Mesendoderm (in vitro differentiated cells): ENCODE measurements around the gene UBE2J2.

Source experiments
- DNase-seq: peaks from one replicate; pipeline ENCODE4 v3.0.0; 2013
- H2AK5ac ChIP-seq: 2 replicates; pipeline ENCODE4 v1.6.1; 2013; ENCODE audit warnings: low read length, inconsistent platforms
- H2BK120ac ChIP-seq: 2 replicates; pipeline ENCODE4 v1.6.1; 2013; ENCODE audit warnings: low read depth, mild to moderate bottlenecking, low read length, moderate library complexity, mixed read lengths
- H2BK15ac ChIP-seq: replicated peaks from 2 replicates; pipeline ENCODE4 v1.6.1; 2013; ENCODE audit warnings: low read depth, mild to moderate bottlenecking, moderate library complexity
- H2BK5ac ChIP-seq: 2 replicates; pipeline ENCODE4 v1.6.1; 2013; ENCODE audit warnings: low read length, inconsistent platforms
- H3K18ac ChIP-seq: 2 replicates; pipeline ENCODE4 v1.6.1; 2013; ENCODE audit warnings: mild to moderate bottlenecking, low read length, mixed read lengths
- H3K23ac ChIP-seq: one replicate; pipeline ENCODE4 v1.6.1; 2013; ENCODE audit warnings: low read length
- H3K27ac ChIP-seq: 2 replicates; pipeline ENCODE4 v1.5.1; 2013; ENCODE audit warnings: low read depth, mild to moderate bottlenecking, inconsistent platforms, low read length, moderate library complexity
- H3K27me3 ChIP-seq: 2 replicates; pipeline ENCODE4 v1.6.1; 2013; ENCODE audit warnings: low read length, control low read depth, mild to moderate bottlenecking, inconsistent platforms; ENCODE audit not compliant: insufficient read depth, poor library complexity
- H3K36me3 ChIP-seq: 2 replicates; pipeline ENCODE4 v1.6.1; 2013; ENCODE audit warnings: low read length, inconsistent platforms; ENCODE audit not compliant: control insufficient read depth, insufficient read depth
- H3K4ac ChIP-seq: one replicate; pipeline ENCODE4 v1.6.1; 2013; ENCODE audit warnings: low read depth, mild to moderate bottlenecking, low read length, moderate library complexity
- H3K4me1 ChIP-seq: 2 replicates; pipeline ENCODE4 v1.6.1; 2013; ENCODE audit warnings: low read depth, low read length, inconsistent platforms; ENCODE audit not compliant: control insufficient read depth
- H3K4me2 ChIP-seq: 2 replicates; pipeline ENCODE4 v1.6.1; 2013; ENCODE audit warnings: low read length
- H3K4me3 ChIP-seq: 2 replicates; pipeline ENCODE4 v1.5.1; 2013; ENCODE audit warnings: mild to moderate bottlenecking, low read length
- H3K56ac ChIP-seq: one replicate; pipeline ENCODE4 v1.6.1; 2013; ENCODE audit warnings: low read length
- H3K79me1 ChIP-seq: 2 replicates; pipeline ENCODE4 v1.6.1; 2013; ENCODE audit warnings: low read length, inconsistent platforms
- H3K79me2 ChIP-seq: 2 replicates; pipeline ENCODE4 v1.6.1; 2013; ENCODE audit warnings: mild to moderate bottlenecking, low read length; ENCODE audit not compliant: control insufficient read depth, insufficient read depth
- H3K9ac ChIP-seq: 2 replicates; pipeline ENCODE4 v1.6.1; 2013; ENCODE audit warnings: low read length, inconsistent platforms
- H4K5ac ChIP-seq: one replicate; pipeline ENCODE4 v1.6.1; 2013; ENCODE audit warnings: low read length
- H4K8ac ChIP-seq: one replicate; pipeline ENCODE4 v1.6.1; 2013; ENCODE audit warnings: low read depth, mild to moderate bottlenecking, control low read depth, low read length, moderate library complexity
- WGBS: extraction: QIAGEN DNeasy Blood & Tissue Kit; methylation state at CpG from one replicate; pipeline ENCODE4 v1.1.7; 2013; ENCODE audit warnings: low lambda C conversion rate, missing lambda C conversion rate; ENCODE audit not compliant: insufficient coverage; ENCODE audit errors: extremely low coverage; 5-methylcytosine and 5-hydroxymethylcytosine counted together

UBE2J2 gene

DNA sequence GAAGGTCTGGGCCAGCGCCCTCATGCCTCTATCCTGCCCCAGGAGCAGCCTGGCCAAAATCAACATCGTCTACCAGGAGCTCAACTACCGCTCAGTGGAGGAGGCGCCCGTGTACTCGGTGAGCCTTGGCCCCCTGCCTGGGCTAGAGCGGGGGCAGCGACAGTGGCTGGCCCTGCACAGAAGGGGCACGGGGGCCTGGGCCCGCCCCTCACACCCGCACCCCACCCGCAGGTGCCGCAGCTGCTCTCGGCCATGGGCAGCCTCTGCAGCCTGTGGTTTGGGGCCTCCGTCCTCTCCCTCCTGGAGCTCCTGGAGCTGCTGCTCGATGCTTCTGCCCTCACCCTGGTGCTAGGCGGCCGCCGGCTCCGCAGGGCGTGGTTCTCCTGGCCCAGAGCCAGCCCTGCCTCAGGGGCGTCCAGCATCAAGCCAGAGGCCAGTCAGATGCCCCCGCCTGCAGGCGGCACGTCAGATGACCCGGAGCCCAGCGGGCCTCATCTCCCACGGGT lies 17.4 kb upstream of the UBE2J2 start:
- no peak overlapping the region for H4K5ac ChIP-seq

DNA sequence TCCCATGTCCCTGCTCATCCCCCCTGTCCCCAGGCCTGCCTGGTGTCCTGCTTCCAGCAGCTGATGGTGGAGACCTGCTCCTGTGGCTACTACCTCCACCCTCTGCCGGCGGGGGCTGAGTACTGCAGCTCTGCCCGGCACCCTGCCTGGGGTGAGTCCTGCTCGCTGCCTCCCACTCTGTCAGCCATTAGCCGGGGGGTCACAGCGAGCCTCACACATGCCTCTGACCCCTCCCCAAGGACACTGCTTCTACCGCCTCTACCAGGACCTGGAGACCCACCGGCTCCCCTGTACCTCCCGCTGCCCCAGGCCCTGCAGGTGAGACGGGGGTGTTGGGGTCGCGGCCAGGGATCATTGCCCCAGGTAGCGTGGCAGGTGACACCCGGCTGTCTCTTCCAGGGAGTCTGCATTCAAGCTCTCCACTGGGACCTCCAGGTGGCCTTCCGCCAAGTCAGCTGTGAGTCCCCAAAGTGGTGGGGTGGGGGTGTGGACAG lies 16.6 kb upstream of the UBE2J2 start:
- Histone ChIP-seq H4K8ac (no peak overlapping the region), H3K56ac (no peak overlapping the region), H2BK15ac (no peak overlapping the region), H3K9ac (no peak overlapping the region), H3K27me3 (no peaks in the 10 kb centered on the region), H3K23ac (no peak overlapping the region), H3K27ac (no peak overlapping the region), H3K36me3 (no peaks in the 10 kb centered on the region), H2AK5ac (no peak overlapping the region), H3K79me2 (no peaks in the 10 kb centered on the region), H4K5ac (no peak overlapping the region), H3K18ac (no peak overlapping the region), H3K79me1 (no peaks in the 10 kb centered on the region), H2BK120ac (no peak overlapping the region), H3K4ac (no peak overlapping the region), H3K4me1 (no peaks in the 10 kb centered on the region), H3K4me3 (no peak overlapping the region), H2BK5ac (no peak overlapping the region), H3K4me2 (no peak overlapping the region)
- WGBS, result no CpG with 5 or more reads among the region's 15 CpGs
- peak; percentile 82 for DNase-seq

More for the DNA sequence above, 17.4 kb upstream of the UBE2J2 start:
- WGBS, result no CpG with 5 or more reads among the region's 28 CpGs
- no peaks in the 10 kb centered on the region for H3K4me1 ChIP-seq
- no peak overlapping the region for H2AK5ac ChIP-seq
- no peak overlapping the region for H3K4me2 ChIP-seq
- H3K4ac ChIP-seq, result no peak overlapping the region
- no peak overlapping the region for H3K18ac ChIP-seq
- no peak for DNase-seq
- H3K56ac ChIP-seq, result no peak overlapping the region
- no peak overlapping the region for H3K27ac ChIP-seq
- no peak overlapping the region for H3K9ac ChIP-seq
- no peaks in the 10 kb centered on the region for H3K79me2 ChIP-seq
- H3K36me3 ChIP-seq, result no peaks in the 10 kb centered on the region
- no peak overlapping the region for H3K4me3 ChIP-seq
- no peaks in the 10 kb centered on the region for H3K79me1 ChIP-seq
- no peak overlapping the region for H3K23ac ChIP-seq
- no peak overlapping the region for H2BK5ac ChIP-seq
- no peak overlapping the region for H2BK15ac ChIP-seq
- H4K8ac ChIP-seq, result no peak overlapping the region
- H3K27me3 ChIP-seq, result no peaks in the 10 kb centered on the region
- no peak overlapping the region for H2BK120ac ChIP-seq

DNA sequence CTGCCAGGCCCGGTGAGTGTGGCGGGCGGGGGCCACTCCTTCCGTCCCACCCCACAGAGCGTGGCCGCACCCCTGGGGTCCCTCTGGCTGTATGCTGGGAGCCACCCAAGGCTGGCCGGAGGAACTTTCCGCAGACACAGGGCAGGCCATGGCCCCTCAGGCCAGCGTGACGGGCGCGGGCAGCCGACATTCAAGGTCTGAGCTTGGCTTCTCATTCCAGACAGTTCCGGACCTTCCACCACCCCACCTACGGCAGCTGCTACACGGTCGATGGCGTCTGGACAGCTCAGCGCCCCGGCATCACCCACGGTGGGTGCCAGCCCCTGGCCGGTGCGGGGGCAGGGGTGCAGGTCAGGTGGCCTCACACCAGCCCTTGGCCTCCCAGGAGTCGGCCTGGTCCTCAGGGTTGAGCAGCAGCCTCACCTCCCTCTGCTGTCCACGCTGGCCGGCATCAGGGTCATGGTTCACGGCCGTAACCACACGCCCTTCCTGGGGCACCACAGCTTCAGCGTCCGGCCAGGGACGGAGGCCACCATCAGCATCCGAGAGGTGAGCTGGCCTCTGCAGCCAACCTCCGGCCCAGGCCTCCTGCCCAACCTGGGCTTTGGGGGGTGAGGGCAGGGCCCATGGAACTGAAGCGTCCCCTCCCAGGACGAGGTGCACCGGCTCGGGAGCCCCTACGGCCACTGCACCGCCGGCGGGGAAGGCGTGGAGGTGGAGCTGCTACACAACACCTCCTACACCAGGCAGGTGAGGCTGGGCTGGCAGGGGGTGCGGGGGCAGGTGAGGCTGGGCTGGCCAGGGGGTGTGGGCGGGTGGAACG lies 13.8 kb upstream of the UBE2J2 start:
- no peak overlapping the region for H3K18ac ChIP-seq
- no peaks in the 10 kb centered on the region for H3K27me3 ChIP-seq
- H2BK5ac ChIP-seq, result no peak overlapping the region
- H2BK120ac ChIP-seq, result no peak overlapping the region
- H4K5ac ChIP-seq, result no peak overlapping the region
- no peaks in the 10 kb centered on the region for H3K4me1 ChIP-seq
- no peak overlapping the region for H3K4me3 ChIP-seq
- no peaks in the 10 kb centered on the region for H3K36me3 ChIP-seq
- no peak overlapping the region for H3K27ac ChIP-seq
- WGBS, result no CpG with 5 or more reads among the region's 46 CpGs
- no peaks in the 10 kb centered on the region for H3K79me1 ChIP-seq
- H2AK5ac ChIP-seq, result no peak overlapping the region
- DNase-seq, result no peak
- H3K4me2 ChIP-seq, result no peak overlapping the region
- no peak overlapping the region for H3K23ac ChIP-seq
- no peak overlapping the region for H3K9ac ChIP-seq
- no peak overlapping the region for H3K56ac ChIP-seq
- H3K4ac ChIP-seq, result no peak overlapping the region
- no peak overlapping the region for H4K8ac ChIP-seq
- no peaks in the 10 kb centered on the region for H3K79me2 ChIP-seq
- H2BK15ac ChIP-seq, result no peak overlapping the region

DNA sequence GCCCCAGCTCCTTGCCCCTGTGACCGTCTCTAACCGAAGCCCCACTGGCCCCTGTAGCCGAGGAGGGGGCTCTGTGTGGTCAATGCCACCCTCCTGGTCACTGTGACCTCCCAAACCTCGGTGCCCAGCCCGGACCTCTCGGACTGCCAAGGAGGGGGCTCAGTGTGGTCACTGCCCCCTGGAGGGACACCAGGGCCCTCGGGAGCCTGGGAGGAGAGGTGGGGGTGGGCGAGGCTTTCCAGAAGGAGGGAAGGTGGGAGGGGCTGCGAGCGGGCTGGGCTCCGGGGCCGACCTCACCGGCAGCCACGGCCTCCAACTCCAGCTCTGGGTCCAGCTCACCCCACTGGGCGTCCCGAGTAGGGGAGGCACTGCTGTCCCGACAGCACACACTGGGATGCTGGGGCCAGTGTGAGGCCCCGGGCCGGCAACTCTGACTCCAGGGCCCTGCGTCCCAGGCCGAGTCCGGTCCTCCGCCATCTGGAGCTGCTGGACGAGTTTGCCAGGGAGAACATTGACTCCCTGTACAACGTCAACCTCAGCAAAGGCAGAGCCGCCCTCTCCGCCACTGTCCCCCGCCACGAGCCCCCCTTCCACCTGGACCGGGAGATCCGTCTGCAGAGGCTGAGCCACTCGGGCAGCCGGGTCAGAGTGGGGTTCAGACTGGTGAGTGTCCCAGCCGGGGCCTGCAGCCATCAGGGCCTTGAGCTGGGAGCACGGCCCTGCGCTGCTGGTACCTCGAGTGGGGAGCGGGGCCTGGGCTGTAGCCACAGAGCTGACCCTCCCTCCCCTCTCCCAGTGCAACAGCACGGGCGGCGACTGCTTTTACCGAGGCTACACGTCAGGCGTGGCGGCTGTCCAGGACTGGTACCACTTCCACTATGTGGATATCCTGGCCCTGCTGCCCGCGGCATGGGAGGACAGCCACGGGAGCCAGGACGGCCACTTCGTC lies 12.9 kb upstream of the UBE2J2 start:
- WGBS, result no CpG with 5 or more reads among the region's 50 CpGs
- Histone ChIP-seq H2AK5ac (no peak overlapping the region), H3K4ac (no peak overlapping the region), H2BK5ac (no peak overlapping the region), H3K4me1 (no peaks in the 10 kb centered on the region), H2BK120ac (no peak overlapping the region), H3K56ac (no peak overlapping the region), H3K79me1 (no peaks in the 10 kb centered on the region), H3K79me2 (no peaks in the 10 kb centered on the region), H3K4me2 (no peak overlapping the region), H3K36me3 (no peaks in the 10 kb centered on the region), H3K27me3 (no peaks in the 10 kb centered on the region), H4K5ac (no peak overlapping the region), H3K4me3 (no peak overlapping the region), H3K23ac (no peak overlapping the region), H3K27ac (no peak overlapping the region), H4K8ac (no peak overlapping the region), H2BK15ac (no peak overlapping the region), H3K18ac (no peak overlapping the region), H3K9ac (no peak overlapping the region)
- DNase-seq, result no peak

DNA sequence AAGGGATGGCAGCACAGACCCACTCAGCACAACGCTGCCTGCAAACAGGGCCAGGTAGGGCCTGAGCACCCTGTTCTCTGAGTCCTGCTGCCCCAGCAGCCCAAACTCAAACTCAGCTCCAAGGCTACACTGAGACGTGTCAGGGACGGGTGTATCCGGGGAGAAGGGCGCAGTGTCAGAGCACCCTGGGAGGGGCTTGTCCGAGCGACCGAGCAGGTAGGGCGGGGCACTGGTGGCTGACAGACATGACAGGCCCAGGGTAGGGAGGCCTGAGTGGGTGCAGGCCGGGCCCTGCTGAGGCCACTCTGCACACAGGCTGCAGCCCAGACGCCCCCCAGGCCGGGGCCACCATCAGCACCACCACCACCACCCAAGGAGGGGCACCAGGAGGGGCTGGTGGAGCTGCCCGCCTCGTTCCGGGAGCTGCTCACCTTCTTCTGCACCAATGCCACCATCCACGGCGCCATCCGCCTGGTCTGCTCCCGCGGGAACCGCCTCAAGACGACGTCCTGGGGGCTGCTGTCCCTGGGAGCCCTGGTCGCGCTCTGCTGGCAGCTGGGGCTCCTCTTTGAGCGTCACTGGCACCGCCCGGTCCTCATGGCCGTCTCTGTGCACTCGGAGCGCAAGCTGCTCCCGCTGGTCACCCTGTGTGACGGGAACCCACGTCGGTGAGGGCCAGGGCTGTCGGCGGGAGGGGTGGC lies 12.1 kb upstream of the UBE2J2 start:
- no peaks in the 10 kb centered on the region for H3K4me1 ChIP-seq
- H2AK5ac ChIP-seq, result no peak overlapping the region
- H3K18ac ChIP-seq, result no peak overlapping the region
- no peak overlapping the region for H3K9ac ChIP-seq
- no peaks in the 10 kb centered on the region for H3K36me3 ChIP-seq
- no peak for DNase-seq
- H4K5ac ChIP-seq, result no peak overlapping the region
- H3K79me1 ChIP-seq, result no peaks in the 10 kb centered on the region
- no peak overlapping the region for H3K4me2 ChIP-seq
- no peak overlapping the region for H3K4ac ChIP-seq
- WGBS, result no CpG with 5 or more reads among the region's 37 CpGs
- no peak overlapping the region for H2BK120ac ChIP-seq
- no peak overlapping the region for H4K8ac ChIP-seq
- no peak overlapping the region for H3K23ac ChIP-seq
- H3K4me3 ChIP-seq, result no peak overlapping the region
- no peak overlapping the region for H3K27ac ChIP-seq
- no peak overlapping the region for H2BK15ac ChIP-seq
- H2BK5ac ChIP-seq, result no peak overlapping the region
- H3K56ac ChIP-seq, result no peak overlapping the region
- no peaks in the 10 kb centered on the region for H3K79me2 ChIP-seq
- H3K27me3 ChIP-seq, result no peaks in the 10 kb centered on the region
